ENCODE results near the gene PRKAB1.

PRKAB1 gene

DNA sequence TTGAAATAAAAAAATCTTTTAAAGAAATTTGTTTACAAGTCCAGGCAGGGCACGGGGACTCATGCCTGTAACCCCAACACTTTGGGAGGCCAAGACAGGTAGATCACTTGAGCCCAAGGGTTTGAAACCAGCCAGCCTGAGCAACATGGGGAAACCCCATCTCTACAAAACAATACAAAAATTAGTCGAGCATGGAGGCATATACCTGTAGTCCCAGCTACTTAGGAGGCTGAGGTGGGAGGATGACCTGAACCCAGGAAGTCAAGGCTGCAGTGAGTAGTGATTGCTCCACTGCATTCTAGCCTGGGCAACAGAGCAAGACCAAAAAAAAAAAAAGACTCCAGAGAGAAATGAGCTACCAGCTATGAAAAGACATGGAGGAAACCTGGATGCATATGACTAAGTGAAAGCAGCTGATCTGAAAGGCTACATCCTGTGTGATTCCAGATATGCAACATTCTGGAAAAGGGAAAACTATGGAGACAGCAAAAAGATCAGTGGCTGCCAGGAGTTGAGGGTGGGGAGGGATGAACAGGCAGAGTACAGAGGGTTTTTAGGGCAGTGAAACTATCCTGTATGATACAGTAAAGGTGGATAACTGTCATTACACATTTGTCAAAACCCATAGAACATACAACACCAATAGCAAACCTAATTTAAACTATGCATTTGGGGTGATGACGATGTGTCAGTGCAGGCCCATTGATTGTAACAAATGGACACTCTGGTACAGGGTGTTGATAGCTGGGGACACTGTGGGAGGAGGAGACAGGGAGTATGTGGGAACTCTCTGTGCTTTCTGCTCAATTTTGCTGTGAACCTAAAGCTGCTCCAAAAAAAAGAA lies 59.9 kb downstream of the PRKAB1 start:
- Histone ChIP-seq H3K4me1 (ENCODE audit: control insufficient read depth, insufficient read depth, low read length) (no peaks in the 10 kb centered on the region), H3K9me3 (ENCODE audit: control insufficient read depth, low read length) (no peaks in the 10 kb centered on the region), H3K36me3 (ENCODE audit: control insufficient read depth, insufficient read depth, low read length) (no peaks in the 10 kb centered on the region), H3K27me3 (ENCODE audit: control insufficient read depth, insufficient read depth, low read length) (no peaks in the 10 kb centered on the region), H3K9ac (ENCODE audit: low read length) (no peak overlapping the region), H3K4me3 (ENCODE audit: low read length) (no peak overlapping the region)

DNA sequence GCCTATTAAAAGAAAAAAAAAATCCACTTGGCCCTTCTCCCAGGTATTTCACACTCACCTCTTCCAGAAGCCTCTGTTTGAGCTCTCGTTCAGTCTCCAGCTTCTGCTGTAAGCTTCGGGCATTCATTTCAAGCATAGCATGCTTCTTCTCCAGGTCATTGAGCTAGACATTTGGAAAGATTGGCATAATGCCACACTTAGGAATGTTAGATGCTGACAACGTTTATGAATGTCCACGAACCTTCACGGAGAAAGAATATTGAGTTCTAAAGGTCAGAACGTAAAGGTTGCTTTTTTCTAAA lies 60.5 kb downstream of the PRKAB1 start:
- Histone ChIP-seq H3K4me1 (ENCODE audit: control insufficient read depth, insufficient read depth, low read length) (no peaks in the 10 kb centered on the region), H3K4me3 (ENCODE audit: low read length) (no peak overlapping the region), H3K9me3 (ENCODE audit: control insufficient read depth, low read length) (no peaks in the 10 kb centered on the region), H3K27me3 (ENCODE audit: control insufficient read depth, insufficient read depth, low read length) (no peaks in the 10 kb centered on the region), H3K9ac (ENCODE audit: low read length) (no peak overlapping the region), H3K36me3 (ENCODE audit: control insufficient read depth, insufficient read depth, low read length) (no peaks in the 10 kb centered on the region)

DNA sequence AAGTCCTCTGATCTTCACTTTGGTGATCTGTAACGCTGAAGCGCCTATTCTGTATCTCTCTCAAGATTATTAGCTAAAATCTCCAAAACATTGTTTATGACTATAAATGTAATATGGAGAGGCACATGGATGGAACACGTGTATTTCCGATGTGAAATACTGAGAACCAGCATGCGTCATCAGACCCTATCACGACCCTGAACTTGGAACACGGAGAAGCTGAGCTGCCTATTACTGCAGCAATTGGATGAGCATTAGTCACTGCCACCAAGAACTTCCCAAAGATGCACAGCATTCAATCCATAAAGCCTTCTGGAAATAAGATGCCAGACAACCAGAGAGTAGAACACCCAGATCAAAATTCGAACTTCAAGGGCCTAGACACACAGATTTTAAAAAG lies 61.9 kb downstream of the PRKAB1 start:
- Histone ChIP-seq H3K27me3 (ENCODE audit: control insufficient read depth, insufficient read depth, low read length) (no peaks in the 10 kb centered on the region), H3K4me3 (ENCODE audit: low read length) (no peak overlapping the region), H3K4me1 (ENCODE audit: control insufficient read depth, insufficient read depth, low read length) (no peaks in the 10 kb centered on the region), H3K9me3 (ENCODE audit: control insufficient read depth, low read length) (no peaks in the 10 kb centered on the region), H3K9ac (ENCODE audit: low read length) (no peak overlapping the region), H3K36me3 (ENCODE audit: control insufficient read depth, insufficient read depth, low read length) (no peaks in the 10 kb centered on the region)

DNA sequence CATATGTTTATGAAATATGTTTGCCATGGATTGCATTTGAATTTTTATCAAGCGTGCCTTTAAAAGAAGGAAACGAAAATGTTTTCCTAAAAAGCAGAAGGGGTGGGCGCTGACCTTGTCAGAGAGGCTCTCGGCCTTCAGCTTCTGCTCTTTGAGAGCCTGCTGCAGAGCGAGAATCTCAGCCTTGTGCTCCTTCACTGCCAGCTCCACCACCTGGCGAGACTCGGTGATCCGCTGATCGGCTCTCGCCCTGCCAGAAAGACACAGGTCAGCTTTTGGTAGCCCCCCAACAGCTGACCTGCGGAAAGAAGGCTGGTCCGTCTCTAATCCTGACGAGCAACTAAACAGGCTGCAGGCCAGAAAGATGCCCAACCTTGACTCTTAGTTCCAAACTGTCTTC lies 62.4 kb downstream of the PRKAB1 start:
- Histone ChIP-seq H3K9ac (ENCODE audit: low read length) (no peak overlapping the region), H3K4me3 (ENCODE audit: low read length) (no peak overlapping the region), H3K27me3 (ENCODE audit: control insufficient read depth, insufficient read depth, low read length) (no peaks in the 10 kb centered on the region), H3K36me3 (ENCODE audit: control insufficient read depth, insufficient read depth, low read length) (no peaks in the 10 kb centered on the region), H3K4me1 (ENCODE audit: control insufficient read depth, insufficient read depth, low read length) (no peaks in the 10 kb centered on the region), H3K9me3 (ENCODE audit: control insufficient read depth, low read length) (no peaks in the 10 kb centered on the region)
